Spleen (tissue), 11 donors: ENCODE data around the gene SYNPR. TPM values are rescaled to one million over a fixed set of nuclear protein-coding genes. Genes with fewer than 3 reads are reported as not detected.

Experiments
- DNase-seq: peaks from one replicate; pipeline ENCODE4 v3.0.0-alpha.2; 2020
- H3K27ac ChIP-seq, 8 donors: fragments of 200-600 bp; sonication (generic) in 7 of 8; 1 replicate in 4 of 8; 2 replicates in 4 of 8; pipeline versions ENCODE4 v1.5.0 to v1.8.0; 2016 to 2021; ENCODE audit warnings: inconsistent platforms in 4 of 8, mild to moderate bottlenecking in 4 of 8, moderate library complexity in 1 of 8
- H3K27me3 ChIP-seq, 7 donors: fragments of 200-600 bp; sonication (generic) in 6 of 7; replicated peaks in 1 of 7; 1 replicate in 4 of 7; 2 replicates in 3 of 7; pipeline versions ENCODE4 v1.5.0 to v1.8.0; 2016 to 2021; ENCODE audit warnings: inconsistent platforms in 3 of 7, mild to moderate bottlenecking in 1 of 7
- H3K36me3 ChIP-seq, 6 donors: fragments of 200-600 bp; sonication (generic) in 5 of 6; 1 replicate in 4 of 6; 2 replicates in 2 of 6; pipeline versions ENCODE4 v1.5.0 to v1.8.0; 2016 to 2021; ENCODE audit warnings: inconsistent platforms in 2 of 6
- H3K4me1 ChIP-seq, 6 donors: fragments of 200-600 bp; sonication (generic) in 5 of 6; 1 replicate in 3 of 6; 2 replicates in 3 of 6; pipeline versions ENCODE4 v1.5.0 to v1.8.0; 2016 to 2021; ENCODE audit warnings: inconsistent platforms in 3 of 6
- H3K4me3 ChIP-seq, 8 donors: fragments of 200-600 bp; sonication (generic) in 7 of 8; 1 replicate in 4 of 8; 2 replicates in 4 of 8; pipeline versions ENCODE4 v1.5.0 to v1.8.0; 2016 to 2021; ENCODE audit warnings: inconsistent platforms in 4 of 8, mild to moderate bottlenecking in 4 of 8, moderate library complexity in 2 of 8
- H3K9me3 ChIP-seq, 8 donors: fragments of 200-600 bp; sonication (generic) in 7 of 8; 1 replicate in 4 of 8; 2 replicates in 4 of 8; pipeline versions ENCODE4 v1.5.0 to v1.8.0; 2016 to 2021; ENCODE audit warnings: inconsistent platforms in 4 of 8
- CTCF ChIP-seq, 11 experiments: fragments of 200-600 bp in 7 of 11; fragments of 450-650 bp in 4 of 11; sonication (generic) in 4 of 11; IDR thresholded peaks in 8 of 11; conservative IDR thresholded peaks in 3 of 11; 1 replicate in 7 of 11; 2 replicates in 4 of 11; pipeline versions ENCODE4 v1.4.0 to v1.8.0; 2016 to 2021; ENCODE audit warnings: antibody characterized with exemption in 11 of 11, inconsistent platforms in 4 of 11, mild to moderate bottlenecking in 1 of 11
- POLR2A ChIP-seq, 3 donors: fragments of 450-650 bp; IDR thresholded peaks; one replicate each; pipeline ENCODE4 v1.5.1; 2017; ENCODE audit warnings: antibody characterized with exemption in 3 of 3, mild to moderate bottlenecking in 1 of 3
- POLR2AphosphoS5 ChIP-seq, 3 donors: sonication (generic); formaldehyde crosslinking; IDR thresholded peaks; one replicate each; pipeline ENCODE4 v1.5.1; 2017; ENCODE audit warnings: antibody characterized with exemption in 3 of 3
- WGBS, 5 donors: extraction: QIAGEN DNeasy Blood & Tissue Kit in 3 of 5; methylation state at CpG; one replicate each; pipeline versions ENCODE4 v1.1.5 to v1.1.7; 2013 to 2018; 5-methylcytosine and 5-hydroxymethylcytosine counted together
- intact Hi-C: fragments of 100-400 bp; cut with DNase I; formaldehyde crosslinking; loops from one replicate; pipeline ENCODE4 v1.15.0; 2023; ENCODE audit warnings: low total_unique reads
- polyA plus RNA-seq, 3 donors: library from polyadenylated mRNA; stranded (reverse); fragments of 200-250 nt; gene quantifications; one replicate each; pipeline ENCODE4 v1.2.1, GENCODE V29; 2013
- total RNA-seq, 7 donors: library from RNA; depleted of rRNA in 3 of 7; stranded (reverse); fragments of >200 nt in 3 of 7; fragmentation: NEBNext Ultra II Directional in 4 of 7; extraction: Animal tissue kit (Norgen Biotek cat#: 25700) in 4 of 7; gene quantifications; one replicate each; pipeline versions ENCODE4 v1.1.0 to v1.2.1, GENCODE V29; 2016 to 2021
- donor health status: healthy with polysubstance abuse.
- donor health status: DM: no; HTN: no; CAD: no; lungs with moderate emphysema.
- donor health status: DM: no; HTN: no; CAD: no.
- donor health status: Bipolar disorder and iron deficiency.
- donor health status: healthy.
- donor health status: DM: no; HTN: no; CAD: no.
- donor health status: DM: yes; HTN: yes; CAD: no.

SYNPR gene
- total and polyA plus RNA-seq, 10 donors = not detected

- Histone ChIP-seq H3K4me1 (no peaks in the 10 kb centered on the region), H3K36me3 (no peaks in the 10 kb centered on the region), H3K9me3 (no peaks in the 10 kb centered on the region), H3K27ac (no peak overlapping the region), H3K4me3 (no peak overlapping the region), H3K27me3 (no peaks in the 10 kb centered on the region)
- intact Hi-C loops = no loop called here
- TF ChIP-seq POLR2A (IDR thresholded peaks at IDR 0.05) (no peak), POLR2AphosphoS5 (IDR thresholded peaks at IDR 0.05) (no peak), CTCF (IDR thresholded peaks at IDR 0.05 in 8 of 11, conservative IDR thresholded peaks at IDR 0.05 in 3 of 11) (no peak)
- 79 to 88% (median 81%) methylated on average over 3 of the region's 3 CpGs for WGBS, 5 donors
- no peak for DNase-seq
Observed at GRCh38 chr3:63474828-63475518, 196.9 kb downstream of the SYNPR start.

GRCh38 chr3:63477494-63478129 lies 199.5 kb downstream of the SYNPR start:
- no peaks in the 10 kb centered on the region for H3K36me3 ChIP-seq
- no peaks in the 10 kb centered on the region for H3K4me1 ChIP-seq
- 81 to 91% (median 86%) methylated on average over 8 of the region's 8 CpGs for WGBS, 5 donors
- intact Hi-C loops = no loop called here
- H3K27ac ChIP-seq = no peak overlapping the region
- no peaks in the 10 kb centered on the region for H3K9me3 ChIP-seq
- TF ChIP-seq POLR2AphosphoS5 (IDR thresholded peaks at IDR 0.05) (no peak), CTCF (IDR thresholded peaks at IDR 0.05 in 8 of 11, conservative IDR thresholded peaks at IDR 0.05 in 3 of 11) (no peak), POLR2A (IDR thresholded peaks at IDR 0.05) (no peak)
- no peaks in the 10 kb centered on the region for H3K27me3 ChIP-seq
- H3K4me3 ChIP-seq = no peak overlapping the region
- DNase-seq = no peak

GRCh38 chr3:63478990-63479660 lies 201.0 kb downstream of the SYNPR start:
- 66 to 81% (median 72%) methylated on average over 6 of the region's 6 CpGs for WGBS, 5 donors
- TF ChIP-seq CTCF (IDR thresholded peaks at IDR 0.05 in 8 of 11, conservative IDR thresholded peaks at IDR 0.05 in 3 of 11) (no peak), POLR2A (IDR thresholded peaks at IDR 0.05) (no peak), POLR2AphosphoS5 (IDR thresholded peaks at IDR 0.05) (no peak)
- Histone ChIP-seq H3K4me1 (no peaks in the 10 kb centered on the region), H3K27ac (no peak overlapping the region), H3K9me3 (no peaks in the 10 kb centered on the region), H3K36me3 (no peaks in the 10 kb centered on the region), H3K4me3 (no peak overlapping the region), H3K27me3 (no peaks in the 10 kb centered on the region)
- DNase-seq = no peak
- intact Hi-C loops = no loop called here

GRCh38 chr3:63479661-63480035 lies 201.5 kb downstream of the SYNPR start:
- no peaks in the 10 kb centered on the region for H3K9me3 ChIP-seq
- H3K27ac ChIP-seq = no peak overlapping the region
- intact Hi-C loops = no loop called here
- DNase-seq = no peak
- H3K36me3 ChIP-seq = no peaks in the 10 kb centered on the region
- WGBS, 5 donors = 53 to 76% (median 59%) methylated on average over 2 of the region's 2 CpGs
- H3K27me3 ChIP-seq = no peaks in the 10 kb centered on the region
- H3K4me3 ChIP-seq = no peak overlapping the region
- no peak for TF ChIP-seq CTCF (IDR thresholded peaks at IDR 0.05 in 8 of 11, conservative IDR thresholded peaks at IDR 0.05 in 3 of 11)
- TF ChIP-seq POLR2A (IDR thresholded peaks at IDR 0.05) = no peak
- H3K4me1 ChIP-seq = no peaks in the 10 kb centered on the region
